BE2C (cell line): Measurements from ENCODE around the gene ZPBP2.
"Not testable (repeated sequence)": the region's sequence is repeated elsewhere in the genome, so short reads cannot be mapped to it uniquely, and the experiment has no call there.

ENCODE experiments used
- DNase-seq: peaks from one replicate; pipeline ENCODE4 v3.0.0-alpha.2; 2020
- H3K27me3 ChIP-seq: fragments of 250-450 bp; sonication (Bioruptor Pico); 2 replicates; pipeline ENCODE4 v1.5.1; 2020; ENCODE audit warnings: mild to moderate bottlenecking
- H3K36me3 ChIP-seq: fragments of 250-450 bp; sonication (Bioruptor Pico); 2 replicates; pipeline ENCODE4 v1.5.1; 2020; ENCODE audit warnings: mild to moderate bottlenecking
- H3K4me1 ChIP-seq: fragments of 250-450 bp; sonication (Bioruptor Pico); 2 replicates; pipeline ENCODE4 v1.5.1; 2020
- H3K4me3 ChIP-seq: 2 replicates; pipeline ENCODE4 v1.5.1; 2011; ENCODE audit warnings: low read depth, low read length
- H3K9me3 ChIP-seq: fragments of 250-450 bp; sonication (Bioruptor Pico); 2 replicates; pipeline ENCODE4 v1.5.1; 2020
- TF ChIP-seq, protein P1 (sequence below): IDR thresholded peaks from 2 replicates; pipeline ENCODE4 v1.5.1; 2012; ENCODE audit warnings: mild to moderate bottlenecking, low read depth, low read length

ZPBP2 gene

GRCh38 chr17:39898088-39898487, 30.1 kb downstream of the ZPBP2 start:
- H3K4me3 ChIP-seq: no peak overlapping the region
- DNase-seq: no peak
- no peaks in the 10 kb centered on the region for H3K36me3 ChIP-seq
- TF ChIP-seq, protein P1, sequence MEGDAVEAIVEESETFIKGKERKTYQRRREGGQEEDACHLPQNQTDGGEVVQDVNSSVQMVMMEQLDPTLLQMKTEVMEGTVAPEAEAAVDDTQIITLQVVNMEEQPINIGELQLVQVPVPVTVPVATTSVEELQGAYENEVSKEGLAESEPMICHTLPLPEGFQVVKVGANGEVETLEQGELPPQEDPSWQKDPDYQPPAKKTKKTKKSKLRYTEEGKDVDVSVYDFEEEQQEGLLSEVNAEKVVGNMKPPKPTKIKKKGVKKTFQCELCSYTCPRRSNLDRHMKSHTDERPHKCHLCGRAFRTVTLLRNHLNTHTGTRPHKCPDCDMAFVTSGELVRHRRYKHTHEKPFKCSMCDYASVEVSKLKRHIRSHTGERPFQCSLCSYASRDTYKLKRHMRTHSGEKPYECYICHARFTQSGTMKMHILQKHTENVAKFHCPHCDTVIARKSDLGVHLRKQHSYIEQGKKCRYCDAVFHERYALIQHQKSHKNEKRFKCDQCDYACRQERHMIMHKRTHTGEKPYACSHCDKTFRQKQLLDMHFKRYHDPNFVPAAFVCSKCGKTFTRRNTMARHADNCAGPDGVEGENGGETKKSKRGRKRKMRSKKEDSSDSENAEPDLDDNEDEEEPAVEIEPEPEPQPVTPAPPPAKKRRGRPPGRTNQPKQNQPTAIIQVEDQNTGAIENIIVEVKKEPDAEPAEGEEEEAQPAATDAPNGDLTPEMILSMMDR: no peak
- H3K4me1 ChIP-seq: no peaks in the 10 kb centered on the region
- H3K27me3 ChIP-seq: peaks cover 66% of the 10 kb centered on the region
- H3K9me3 ChIP-seq: no peaks in the 10 kb centered on the region

DNA sequence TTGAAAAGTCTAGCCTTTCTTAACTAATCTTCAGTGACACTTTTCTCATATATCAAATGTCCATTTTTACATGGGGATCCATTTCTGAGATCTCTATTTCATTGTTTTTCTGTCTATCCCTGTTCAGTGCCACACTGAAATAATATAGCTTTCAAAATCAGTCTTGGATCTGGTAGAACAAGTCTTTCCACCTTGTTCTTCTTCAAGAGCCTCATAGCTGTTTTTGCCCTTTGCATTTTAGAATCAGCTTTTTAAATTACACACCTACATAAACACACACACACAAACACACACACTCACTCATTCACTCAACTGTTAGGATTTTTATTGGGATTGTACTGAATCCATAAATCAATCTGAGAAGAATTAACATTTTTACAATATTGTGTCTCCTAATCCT, 31.2 kb downstream of the ZPBP2 start:
- no peaks in the 10 kb centered on the region for H3K9me3 ChIP-seq
- H3K36me3 ChIP-seq: no peaks in the 10 kb centered on the region
- DNase-seq: no peak
- peaks cover 56% of the 10 kb centered on the region for H3K27me3 ChIP-seq
- H3K4me1 ChIP-seq: no peaks in the 10 kb centered on the region
- no peak overlapping the region for H3K4me3 ChIP-seq
- TF ChIP-seq, protein P1: no peak

DNA sequence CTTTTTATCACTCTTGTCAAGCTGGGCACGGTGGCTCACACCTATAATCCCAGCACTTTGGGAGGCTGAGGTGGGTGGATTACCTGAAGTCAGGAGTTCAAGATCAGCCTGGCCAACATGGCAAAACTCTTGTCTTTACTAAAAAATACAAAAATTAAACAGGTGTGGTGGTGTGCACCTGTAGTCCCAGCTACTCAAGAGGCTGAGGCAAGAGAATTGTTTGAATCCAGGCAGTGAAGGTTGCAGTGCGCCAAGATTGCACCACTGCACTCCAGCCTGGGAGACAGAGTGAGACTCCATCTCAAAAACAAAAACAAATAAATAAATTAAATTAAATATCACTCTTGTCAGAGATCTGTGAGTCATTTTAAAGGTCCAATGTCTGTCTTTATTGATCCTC, 34.0 kb downstream of the ZPBP2 start:
- H3K4me1 ChIP-seq, H3K9me3 ChIP-seq, DNase-seq, H3K4me3 ChIP-seq, H3K36me3 ChIP-seq: not testable (repeated sequence)
- peaks cover 45% of the 10 kb centered on the region for H3K27me3 ChIP-seq

GRCh38 chr17:39903158-39903884, 35.3 kb downstream of the ZPBP2 start:
- H3K36me3 ChIP-seq: no peaks in the 10 kb centered on the region
- TF ChIP-seq, protein P1: no peak
- H3K4me1 ChIP-seq: no peaks in the 10 kb centered on the region
- peaks cover 33% of the 10 kb centered on the region for H3K27me3 ChIP-seq
- DNase-seq: no peak
- H3K9me3 ChIP-seq: no peaks in the 10 kb centered on the region
- H3K4me3 ChIP-seq: no peak overlapping the region

DNA sequence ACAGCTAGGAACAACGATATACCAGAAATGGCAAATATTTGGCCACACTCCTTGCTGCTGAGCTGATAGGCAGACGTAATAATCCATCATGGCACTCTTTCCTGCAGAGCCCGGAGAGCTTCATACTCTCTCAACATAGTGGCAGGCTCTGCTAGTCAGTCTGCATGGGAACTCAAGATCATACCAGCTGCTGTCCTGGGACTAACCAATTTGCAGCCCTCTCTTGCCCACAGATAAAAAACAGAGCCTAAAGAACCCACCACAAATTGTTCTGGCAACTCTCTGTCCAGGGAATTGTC, 36.9 kb downstream of the ZPBP2 start:
- Histone ChIP-seq H3K4me1 (no peaks in the 10 kb centered on the region), H3K36me3 (no peaks in the 10 kb centered on the region), H3K9me3 (no peaks in the 10 kb centered on the region), H3K27me3 (peaks cover 21% of the 10 kb centered on the region), H3K4me3 (no peak overlapping the region)
- no peak for DNase-seq
- TF ChIP-seq, protein P1: no peak

- H3K27me3 ChIP-seq: 0 out of 2 replicates have a peak, but pooled peaks cover 10% of the 10 kb centered on the region
- TF ChIP-seq, protein P1: no peak
- H3K4me3 ChIP-seq: no peak overlapping the region
- no peak for DNase-seq
- H3K4me1 ChIP-seq: no peaks in the 10 kb centered on the region
- no peaks in the 10 kb centered on the region for H3K9me3 ChIP-seq
- H3K36me3 ChIP-seq: no peaks in the 10 kb centered on the region
These were observed 40.9 kb downstream of the ZPBP2 start for GRCh38 chr17:39908789-39909352.

- Histone ChIP-seq H3K4me3 (no peak overlapping the region), H3K9me3 (no peaks in the 10 kb centered on the region), H3K36me3 (no peaks in the 10 kb centered on the region), H3K4me1 (no peaks in the 10 kb centered on the region), H3K27me3 (no peaks in the 10 kb centered on the region)
- DNase-seq: no peak
- TF ChIP-seq, protein P1: no peak
These were observed 46.0 kb downstream of the ZPBP2 start for GRCh38 chr17:39913989-39914388.
